HG02588 (cell line): Measurements from ENCODE around the gene SRPK3.
"Not testable (repeated sequence)": the region's sequence is repeated elsewhere in the genome, so short reads cannot be mapped to it uniquely, and the experiment has no call there.

Experiments used
- ATAC-seq: cut with Tn5 transposase; IDR thresholded peaks from one replicate; pipeline ENCODE4 v1.9.1; 2021; ENCODE audit warnings: mild to moderate bottlenecking, moderate library complexity; ENCODE audit not compliant: unreplicated experiment

The SRPK3 gene

DNA sequence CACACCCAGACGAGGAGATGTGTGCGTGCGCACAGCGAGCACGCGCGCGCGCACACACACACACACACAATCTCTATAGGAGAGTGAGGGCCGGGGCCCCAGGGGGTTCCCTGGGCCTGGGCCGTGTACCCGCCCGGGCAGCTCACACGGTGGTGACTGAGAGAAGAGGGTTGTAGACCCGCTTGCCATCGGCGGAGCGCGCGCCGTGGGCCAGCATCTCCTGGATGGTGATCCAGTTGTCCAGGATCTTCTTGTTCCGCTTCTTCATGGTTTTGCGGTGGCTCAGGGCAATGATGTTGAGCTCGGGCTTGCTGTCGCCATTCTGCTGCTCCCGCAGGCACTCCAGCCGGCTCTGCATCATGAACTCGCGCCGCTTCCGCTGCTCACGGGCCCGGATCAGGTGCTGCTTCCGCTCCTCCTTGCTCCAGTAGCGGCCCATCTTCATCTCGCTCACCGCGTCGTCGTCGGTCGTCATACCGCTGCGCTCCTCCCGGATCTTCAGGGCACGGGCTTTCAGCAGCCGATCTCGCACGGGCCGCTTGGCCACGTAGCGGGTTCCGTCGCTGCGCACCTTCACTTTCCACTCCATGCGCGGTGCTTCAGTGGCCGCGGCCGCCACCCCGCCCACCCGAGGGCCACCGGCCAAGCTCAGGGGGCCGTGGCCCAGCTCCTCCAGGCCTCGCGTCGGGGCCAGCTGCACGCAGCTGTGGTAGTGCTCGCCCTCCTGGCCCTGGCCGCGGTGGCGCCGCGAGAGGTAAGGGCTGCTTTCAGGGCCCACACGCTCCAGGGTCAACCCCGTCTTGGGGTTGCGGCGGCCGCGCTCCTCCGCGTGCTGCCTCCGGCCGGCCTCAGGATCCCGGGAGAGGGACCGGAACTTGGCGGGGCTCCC lies 22.6 kb downstream of the SRPK3 start:
- ATAC-seq: no peak

DNA sequence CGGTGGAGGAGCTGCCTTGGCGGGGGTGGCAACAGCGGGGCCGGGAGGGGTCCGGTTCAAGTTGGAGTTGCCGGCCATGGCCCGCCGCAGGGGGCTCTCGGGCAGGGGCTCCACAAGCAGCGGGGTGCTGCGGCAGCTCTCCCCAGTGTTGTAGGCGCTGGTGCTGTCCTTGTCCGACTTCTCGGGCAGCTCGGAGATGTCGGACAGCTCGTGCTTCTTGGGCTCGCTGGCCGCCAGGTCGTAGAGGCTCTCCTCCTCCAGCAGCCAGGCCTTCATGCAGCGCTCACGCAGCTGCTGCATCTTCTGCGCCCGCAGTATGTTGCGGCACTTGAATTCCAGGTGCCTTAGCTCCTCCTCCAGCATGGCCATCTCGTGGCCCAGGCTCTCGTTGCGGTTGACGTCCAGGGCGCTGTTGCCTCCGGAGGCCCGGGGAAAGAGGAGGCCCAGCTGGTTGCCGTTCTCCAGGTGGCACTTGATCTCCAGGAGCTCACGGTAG lies 23.3 kb downstream of the SRPK3 start:
- no peak for ATAC-seq

DNA sequence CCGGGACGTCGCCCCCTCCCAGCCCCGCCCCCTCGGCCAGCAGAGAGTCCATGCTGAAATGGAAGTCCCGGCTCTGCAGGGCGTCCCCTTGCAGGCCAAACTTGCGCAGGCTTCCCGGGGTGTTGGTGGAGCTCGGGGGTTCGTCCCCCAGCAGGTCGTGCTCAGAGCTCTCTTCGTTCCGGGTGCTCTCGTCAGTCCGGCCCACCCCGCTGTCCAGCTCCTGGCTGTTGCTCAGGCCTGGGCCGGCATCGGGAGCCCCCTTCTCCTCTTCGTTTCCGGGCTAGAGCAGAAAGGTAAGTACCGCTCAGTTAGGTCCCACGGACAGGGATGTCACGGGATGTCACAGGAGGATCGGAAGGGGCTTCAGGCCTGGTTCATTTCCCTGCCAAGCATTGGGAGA lies 23.8 kb downstream of the SRPK3 start:
- no peak for ATAC-seq

DNA sequence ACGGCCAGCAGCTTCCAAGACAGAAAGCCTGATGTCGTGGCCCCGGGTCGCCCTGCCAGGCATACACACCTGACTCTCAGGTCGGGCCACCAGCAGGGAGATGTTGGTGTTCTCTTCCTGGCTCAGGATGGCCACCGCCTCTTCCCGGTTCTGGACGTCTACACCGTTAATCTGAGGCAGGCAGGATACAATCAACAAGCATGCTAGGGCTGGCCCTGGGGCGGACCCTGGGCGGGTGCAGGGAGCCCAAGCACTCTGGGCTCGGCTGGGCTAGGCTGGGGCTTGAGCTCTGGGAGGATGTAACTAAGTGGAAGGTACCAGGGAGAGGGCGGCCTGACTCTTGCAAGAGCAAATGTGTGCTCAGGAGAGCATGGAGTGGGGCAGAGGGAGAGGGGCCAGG lies 24.6 kb downstream of the SRPK3 start:
- ATAC-seq: no peak

DNA sequence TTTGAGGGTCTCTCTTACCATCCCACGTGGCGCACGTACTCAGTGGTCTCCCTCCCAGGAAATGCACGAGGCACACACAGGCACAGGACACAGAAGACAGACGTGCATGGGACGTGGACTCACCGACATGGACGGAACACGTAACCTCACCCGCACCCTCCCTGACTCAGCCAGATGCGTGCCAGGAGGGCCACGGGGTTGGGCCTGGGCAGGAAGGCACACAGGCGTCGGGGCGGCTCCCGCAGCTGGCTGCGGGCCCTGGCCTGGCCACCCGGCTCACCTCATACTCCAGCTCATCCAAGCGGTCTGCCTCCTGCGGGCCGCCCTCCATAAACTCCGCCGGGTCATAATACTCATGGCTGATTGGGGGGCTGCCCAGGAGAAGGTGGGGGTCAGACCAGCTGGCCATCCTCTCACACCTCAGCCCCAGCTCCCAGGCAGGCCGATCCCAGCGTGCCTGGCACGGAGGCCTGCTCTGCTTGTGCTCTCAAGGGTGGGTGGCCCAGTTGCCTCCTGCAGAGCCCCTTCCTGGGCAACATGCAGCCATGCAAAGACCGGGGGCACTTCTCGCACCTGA lies 26.2 kb downstream of the SRPK3 start:
- ATAC-seq: no peak

DNA sequence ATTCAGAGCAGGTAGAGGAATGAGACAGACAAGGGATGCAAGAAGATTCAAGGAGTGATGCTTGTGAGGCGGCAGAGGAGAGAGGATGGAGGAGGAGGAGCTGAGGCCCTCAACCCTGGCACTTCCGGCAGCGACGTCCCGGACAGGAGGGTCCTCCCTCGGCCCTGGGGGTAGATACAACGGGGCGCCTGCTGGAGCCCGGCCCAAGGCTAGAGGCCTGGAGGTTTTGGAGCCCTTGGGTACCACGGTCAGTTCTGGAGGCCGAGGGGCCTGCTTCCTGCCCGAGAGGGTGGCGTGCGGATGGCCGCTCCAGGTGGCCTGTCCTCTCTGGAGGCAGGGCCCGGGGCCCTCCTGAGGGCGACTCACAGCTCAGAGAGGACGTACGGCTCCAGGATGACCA lies 27.1 kb downstream of the SRPK3 start:
- ATAC-seq: no peak

DNA sequence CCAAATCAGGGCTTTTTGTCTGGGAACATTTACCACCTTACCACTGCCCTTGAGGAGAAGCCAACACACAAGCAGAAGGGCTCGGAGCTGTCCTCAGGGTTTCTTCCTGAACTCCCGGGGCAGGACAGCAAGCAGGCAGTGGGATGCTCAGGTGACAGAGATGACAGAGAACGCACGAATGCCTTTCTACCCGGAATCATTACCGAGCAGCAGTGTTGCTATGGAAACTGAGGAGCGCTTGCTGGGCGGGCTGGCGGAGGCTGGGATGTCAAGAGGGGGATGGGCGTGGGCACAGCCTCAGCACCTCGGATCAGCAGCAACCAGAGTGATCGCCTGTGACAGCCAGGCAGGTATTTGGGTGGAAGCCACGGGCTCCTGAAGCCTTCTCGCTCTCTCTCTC lies 31.4 kb downstream of the SRPK3 start:
- no peak for ATAC-seq

DNA sequence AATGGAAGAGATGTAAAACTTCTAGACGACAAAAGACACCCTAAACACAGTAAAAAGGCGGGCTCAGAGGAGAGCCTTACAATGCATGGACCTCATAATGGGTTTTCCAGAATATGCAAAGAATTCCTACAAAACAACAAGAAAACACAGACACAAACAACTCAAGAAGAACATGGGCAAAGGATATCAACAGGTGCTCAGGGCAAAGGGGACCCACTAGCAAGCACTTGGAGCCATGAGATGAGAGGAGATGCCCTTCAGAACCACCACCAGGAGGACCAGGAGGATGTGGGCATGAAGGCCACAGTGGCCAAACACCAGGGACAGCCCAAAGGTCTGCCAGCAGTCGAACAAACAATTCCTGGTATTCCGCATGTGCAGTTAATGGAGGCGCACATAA lies 32.3 kb downstream of the SRPK3 start:
- ATAC-seq: no peak

DNA sequence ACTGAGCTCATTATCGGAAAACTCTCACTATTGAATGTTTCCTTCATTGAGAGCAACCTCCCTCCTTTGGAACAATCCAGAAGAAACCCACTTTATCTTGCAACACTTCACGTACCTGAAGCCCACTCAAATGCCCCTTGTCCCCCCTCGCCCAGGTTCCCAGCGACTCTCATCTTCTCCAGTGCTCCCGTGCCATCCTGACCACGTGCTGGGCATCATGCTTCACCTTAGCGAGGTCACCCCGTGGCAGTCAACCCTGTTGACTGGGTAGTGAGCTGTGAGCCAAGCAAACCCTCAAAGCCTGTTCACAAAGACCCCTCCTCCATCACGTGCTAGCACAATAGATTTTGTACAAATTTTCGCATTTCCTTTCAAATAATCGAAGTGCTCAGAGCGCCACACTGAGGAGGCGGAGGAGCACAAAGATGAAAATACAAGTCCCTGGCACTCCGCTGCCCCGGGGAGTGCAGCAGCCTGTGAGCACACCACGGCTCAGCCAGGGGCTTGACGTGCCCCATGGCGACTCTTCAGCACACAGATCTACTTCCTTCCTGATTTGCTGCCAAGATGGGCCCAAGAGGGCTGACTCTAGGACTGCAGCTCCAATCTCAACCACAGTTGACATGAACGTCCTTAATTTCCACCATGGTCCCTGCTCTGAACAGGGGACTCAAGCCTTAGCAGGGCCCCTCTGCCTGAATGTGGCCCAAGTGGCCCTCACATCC lies 33.9 kb downstream of the SRPK3 start:
- ATAC-seq: no peak

DNA sequence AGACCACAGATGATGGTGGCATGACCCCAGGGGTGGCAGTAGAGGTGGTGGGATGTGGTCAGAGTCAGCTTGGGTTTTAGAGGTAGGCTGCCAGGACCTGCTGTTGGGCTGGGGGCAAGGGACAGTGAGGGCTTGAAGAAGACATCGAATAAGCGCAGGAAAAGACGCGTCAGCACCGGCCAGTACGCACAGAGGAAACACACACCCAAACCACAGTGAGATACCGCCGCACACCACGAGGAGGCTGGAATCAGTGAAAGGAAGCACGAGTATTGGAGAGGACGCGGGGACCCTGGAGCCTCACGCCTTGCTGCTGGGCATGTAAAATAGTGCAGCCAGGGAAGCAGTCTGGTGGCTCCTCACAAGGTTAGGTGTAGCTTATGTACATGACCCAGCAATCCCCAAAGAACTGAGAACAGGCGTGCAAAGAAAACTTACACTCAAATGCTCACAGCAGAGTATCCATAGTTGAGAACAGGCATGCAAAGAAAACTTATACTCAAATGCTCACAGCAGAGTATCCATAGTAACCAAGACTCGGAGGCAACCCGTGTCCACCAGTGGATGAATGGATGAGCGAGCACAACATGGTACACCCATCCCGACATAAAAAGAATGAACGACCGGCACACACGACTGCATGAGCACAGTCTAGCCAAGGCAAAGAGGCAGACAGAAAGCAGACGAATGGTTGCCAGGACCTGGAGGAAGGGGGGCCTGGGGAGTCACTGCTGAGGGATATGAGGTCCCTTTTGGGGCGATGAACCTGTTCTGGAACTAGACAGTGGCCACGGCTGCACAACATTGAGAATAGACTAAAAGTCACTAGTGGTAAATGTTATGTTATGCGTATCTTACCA lies 36.2 kb downstream of the SRPK3 start:
- ATAC-seq: no peak

DNA sequence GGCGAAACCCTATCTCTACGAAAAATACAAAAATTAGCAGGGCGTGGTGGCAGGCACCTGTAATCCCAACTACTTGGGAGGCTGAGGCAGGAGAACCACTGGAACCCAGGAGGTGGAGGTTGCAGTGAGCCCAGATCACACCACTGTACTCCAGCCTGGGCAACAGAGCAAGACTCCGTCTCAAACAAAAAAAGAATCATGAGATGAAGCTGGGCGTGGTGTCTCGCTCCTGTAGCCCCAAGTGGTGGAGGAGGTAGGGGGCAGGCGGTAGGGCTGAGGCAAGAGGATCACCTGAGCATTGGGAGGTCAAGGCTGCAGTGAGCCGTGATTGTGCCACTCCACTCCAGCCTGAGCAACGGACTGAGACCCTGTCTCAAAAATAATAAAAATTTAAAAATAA lies 37.2 kb downstream of the SRPK3 start:
- ATAC-seq: not testable (repeated sequence)

DNA sequence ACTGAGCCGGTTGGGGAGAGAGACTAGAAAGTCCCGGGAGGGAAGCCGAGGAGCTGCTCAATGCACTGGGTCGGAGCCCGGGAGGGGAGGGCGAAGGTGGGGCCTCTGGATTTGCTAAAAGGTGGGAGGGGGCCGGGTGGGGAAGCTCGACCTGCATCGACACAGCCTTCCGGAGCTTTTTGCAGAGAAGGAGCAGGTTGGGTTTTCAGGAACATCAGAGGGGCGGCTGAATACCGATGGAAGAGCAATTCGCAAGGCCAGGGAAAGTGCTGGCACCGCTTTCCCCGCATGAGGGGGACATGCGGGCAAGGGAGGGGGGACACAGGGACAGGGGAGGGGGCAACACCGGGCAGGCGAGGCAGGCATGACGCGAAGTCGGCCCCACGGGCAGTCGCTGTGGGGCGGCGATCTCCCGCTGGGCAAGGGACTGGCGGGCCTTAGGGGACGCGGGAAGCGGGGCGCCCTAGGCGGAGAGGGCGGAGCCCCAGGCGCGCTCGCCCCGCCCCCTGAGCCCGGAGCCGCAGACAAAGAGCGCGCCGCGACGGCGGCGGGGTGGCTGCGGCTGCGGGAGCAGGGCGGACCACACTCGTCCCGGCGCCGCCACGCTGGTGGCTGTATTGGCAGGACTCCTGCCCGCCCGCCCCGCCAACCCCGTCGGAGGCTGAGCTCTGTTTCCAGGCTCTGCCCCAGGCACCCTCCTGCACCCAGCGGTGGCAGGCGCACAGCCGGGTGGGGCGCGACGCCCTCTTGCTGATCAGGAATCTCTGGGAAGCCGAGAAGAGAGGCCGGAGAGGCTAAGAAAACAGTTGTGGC lies 37.9 kb downstream of the SRPK3 start:
- ATAC-seq: no peak

DNA sequence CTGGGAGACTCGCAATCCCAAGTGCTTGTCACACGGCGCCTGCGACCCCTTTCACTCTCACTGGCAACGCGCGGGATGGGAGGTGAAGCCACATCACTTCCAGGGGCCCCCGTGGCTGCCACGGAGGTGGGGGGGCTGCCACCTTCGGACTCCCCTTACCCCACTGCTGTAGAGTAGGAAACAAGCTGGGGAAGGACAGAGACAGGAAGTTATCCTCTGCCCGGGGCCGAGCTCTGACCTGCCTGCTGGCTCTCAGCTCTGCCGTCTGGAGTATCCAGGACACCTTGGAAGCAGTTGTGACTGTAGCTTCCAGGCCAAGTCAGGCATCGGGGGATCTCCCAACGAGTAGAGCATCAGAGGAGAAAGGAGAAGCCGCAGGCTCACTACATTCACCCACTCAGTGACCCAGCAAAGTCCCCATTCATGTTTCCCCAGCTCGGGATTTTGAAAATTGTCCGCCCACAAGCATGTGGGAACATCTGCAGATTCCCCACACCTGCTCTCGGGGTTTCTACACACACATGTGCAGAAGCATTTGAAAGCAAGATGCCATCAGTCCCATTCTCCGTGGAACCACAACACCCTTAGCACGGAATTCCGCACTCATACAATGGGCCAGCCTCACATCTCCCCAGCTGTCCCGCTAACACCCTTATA lies 38.7 kb downstream of the SRPK3 start:
- no peak for ATAC-seq

DNA sequence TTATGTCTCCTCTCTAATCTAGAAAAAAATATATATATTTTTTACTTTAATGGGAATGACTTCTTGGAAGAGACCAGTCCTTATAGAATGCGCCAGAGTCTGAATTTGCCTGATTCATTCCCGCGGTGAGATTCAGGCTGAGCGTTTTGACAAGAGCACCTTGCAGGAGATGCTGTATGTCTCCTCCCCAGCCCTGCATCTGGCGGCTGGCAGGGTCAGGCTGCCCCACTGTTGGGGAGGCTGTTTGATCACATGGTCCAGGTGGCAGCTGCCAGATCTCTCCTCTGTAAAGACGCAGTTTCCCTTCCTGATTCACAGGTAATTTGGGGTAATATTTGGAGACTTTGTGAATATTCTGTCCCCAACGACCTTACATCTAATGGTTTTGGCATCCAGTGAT lies 39.8 kb downstream of the SRPK3 start:
- no peak for ATAC-seq

DNA sequence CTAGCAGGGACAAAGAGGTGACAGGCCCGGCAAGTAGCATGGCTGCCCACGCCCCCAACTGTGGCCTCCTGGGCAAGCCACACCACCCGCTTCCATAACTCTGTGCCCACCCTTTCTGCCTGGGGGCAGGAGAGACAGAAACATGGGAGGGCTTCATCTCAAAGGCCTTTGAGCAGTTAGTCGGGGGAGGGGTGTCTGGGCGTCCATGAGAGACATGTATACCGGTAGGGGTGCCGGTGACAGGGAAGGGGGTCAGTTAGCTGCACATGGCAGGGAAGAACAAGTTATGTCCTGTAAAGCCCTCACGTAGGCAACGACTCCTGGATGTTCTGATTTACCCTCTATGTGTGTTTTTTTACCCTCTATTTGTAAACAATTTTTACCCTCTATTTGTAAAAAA lies 40.2 kb downstream of the SRPK3 start:
- no peak for ATAC-seq

DNA sequence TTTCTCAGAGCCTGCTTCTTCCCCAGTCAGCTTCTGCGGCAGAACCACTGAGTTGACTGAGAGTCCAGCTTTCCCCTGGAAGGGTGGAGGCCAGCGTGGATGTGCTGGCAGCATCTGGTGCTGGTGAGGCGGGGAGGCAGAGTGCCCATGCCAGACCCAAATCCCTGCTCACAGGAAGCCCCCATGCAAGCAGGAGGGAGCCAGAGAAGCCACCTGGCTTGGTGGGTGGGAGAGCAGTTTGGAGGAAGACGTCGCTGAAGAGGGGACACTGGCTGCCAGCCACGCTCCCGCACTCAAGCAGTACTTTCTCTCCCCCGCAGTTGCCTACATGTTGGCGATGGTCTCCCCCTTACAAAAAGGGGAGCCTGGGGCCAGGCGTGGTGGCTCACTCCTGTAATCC lies 43.5 kb downstream of the SRPK3 start:
- no peak for ATAC-seq

DNA sequence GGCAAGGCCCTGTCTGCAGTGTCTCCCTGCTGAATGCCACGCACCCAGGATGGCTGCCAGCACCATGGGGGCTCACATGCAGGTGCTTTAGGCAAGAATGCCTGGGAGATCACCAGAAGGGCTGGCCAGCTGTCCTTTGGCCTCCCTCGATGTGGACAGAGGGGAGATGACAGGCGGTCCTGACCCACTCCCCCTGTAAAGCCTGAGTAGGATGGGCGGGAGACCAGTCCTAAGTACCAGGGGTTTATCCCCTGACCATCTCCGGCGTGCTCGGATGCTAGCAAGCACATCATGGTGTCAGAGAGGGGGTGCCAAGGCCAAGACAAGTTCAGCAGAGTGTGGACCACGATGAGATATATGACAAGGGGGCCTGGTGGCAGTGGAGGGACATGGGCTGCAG lies 44.2 kb downstream of the SRPK3 start:
- no peak for ATAC-seq

DNA sequence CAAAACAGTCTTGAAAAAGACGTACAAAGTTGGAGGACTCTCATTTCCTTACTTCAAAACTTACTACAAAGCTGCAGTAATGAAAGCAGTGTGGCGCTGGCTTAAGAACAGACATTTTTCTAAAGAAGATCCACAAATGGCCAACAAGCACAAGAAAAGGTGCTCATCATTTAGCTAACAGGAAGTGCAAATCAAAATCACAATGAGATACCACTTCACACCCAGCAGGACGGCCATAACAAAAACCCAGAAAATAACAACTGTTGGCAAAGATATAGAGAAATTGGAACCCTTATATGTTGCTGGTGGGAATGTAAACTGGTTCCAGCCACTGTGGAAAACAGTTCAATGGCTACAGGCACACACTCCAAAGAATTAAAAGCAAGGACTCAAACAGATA lies 46.2 kb downstream of the SRPK3 start:
- no peak for ATAC-seq

DNA sequence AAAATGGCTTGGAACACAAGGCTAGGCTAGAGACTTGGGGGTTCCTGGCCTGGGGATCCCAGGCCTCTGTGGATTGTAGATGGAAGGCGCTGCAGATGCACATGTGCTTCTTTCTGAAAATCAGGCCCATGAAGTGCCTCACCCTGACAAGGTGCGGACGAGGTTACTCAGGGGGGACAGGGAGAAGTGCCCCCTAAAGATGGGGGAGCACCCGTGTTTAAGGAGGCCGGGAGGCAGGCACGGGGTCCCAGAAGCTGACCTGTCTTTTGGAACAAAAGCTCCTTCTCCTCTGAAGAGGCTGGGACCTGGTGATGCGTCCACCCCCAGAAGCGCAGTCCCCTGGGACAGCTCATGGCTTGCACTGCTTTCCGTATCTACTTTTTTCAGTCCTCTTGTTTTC lies 47.1 kb downstream of the SRPK3 start:
- ATAC-seq: no peak

DNA sequence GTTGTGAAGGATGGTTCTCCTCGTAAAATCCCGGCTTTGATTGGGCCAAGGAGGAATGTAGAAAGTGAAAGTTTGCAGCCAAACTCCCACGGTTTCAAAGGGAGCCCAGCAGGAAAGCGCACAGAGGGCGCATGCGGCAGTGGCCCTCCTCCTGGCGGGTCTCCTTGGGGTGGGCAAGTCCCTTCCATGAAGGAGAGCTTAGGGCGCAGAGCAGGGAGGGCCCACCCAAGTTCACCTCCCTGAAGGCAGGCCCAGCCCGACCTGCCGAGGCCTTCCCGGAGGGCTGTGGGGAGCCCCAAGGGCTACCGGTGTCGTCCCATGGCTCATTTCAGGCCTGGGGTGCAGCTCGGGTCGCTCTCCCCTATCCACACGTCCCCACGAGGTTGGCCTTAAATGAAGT lies 47.5 kb downstream of the SRPK3 start:
- ATAC-seq: no peak
